ENCODE measurements around the gene FLT3.

GRCh38 chr13:28049880-28050875 lies 50.2 kb downstream of the FLT3 start:
- TF ChIP-seq CTCF (IDR thresholded peaks at IDR 0.05; ENCODE audit: insufficient read depth, low read length, poor library complexity, severe bottlenecking) (no peak), EZH2phosphoT487 (conservative IDR thresholded peaks at IDR 0.05; ENCODE audit: low read length) (no peak)
